GM23248 (cell line): ENCODE results near the gene SMIM24. TPM values are rescaled to one million over a fixed set of nuclear protein-coding genes. Genes with fewer than 3 reads are reported as not detected.
"Not testable (repeated sequence)": the region's sequence is repeated elsewhere in the genome, so short reads cannot be mapped to it uniquely, and the experiment has no call there.

Experiments used
- DNase-seq: peaks from one replicate; pipeline ENCODE4 v3.0.0-alpha.2; 2015
- H2AFZ ChIP-seq: fragments of 200-600 bp; sonication (generic); 2 replicates; pipeline ENCODE4 v1.6.1; 2016; ENCODE audit warnings: antibody characterized with exemption
- H3F3A ChIP-seq: fragments of 200-600 bp; sonication (generic); 2 replicates; pipeline ENCODE4 v1.6.1; 2016; ENCODE audit warnings: mild to moderate bottlenecking, antibody characterized with exemption, mixed run types; ENCODE audit not compliant: insufficient read depth
- H3K27ac ChIP-seq: fragments of 200-600 bp; sonication (generic); 2 replicates; pipeline ENCODE4 v1.5.1; 2016; ENCODE audit warnings: mild to moderate bottlenecking
- H3K27me3 ChIP-seq: fragments of 200-600 bp; sonication (generic); replicated peaks from 2 replicates; pipeline ENCODE4 v1.6.1; 2016; ENCODE audit warnings: mild to moderate bottlenecking; ENCODE audit not compliant: insufficient read depth
- H3K36me3 ChIP-seq: fragments of 200-600 bp; sonication (generic); 2 replicates; pipeline ENCODE4 v1.6.1; 2016; ENCODE audit warnings: low read depth, mild to moderate bottlenecking
- H3K4me1 ChIP-seq: fragments of 200-600 bp; sonication (generic); 2 replicates; pipeline ENCODE4 v1.6.1; 2016; ENCODE audit warnings: mild to moderate bottlenecking; ENCODE audit not compliant: insufficient read depth
- H3K4me2 ChIP-seq: fragments of 200-600 bp; sonication (generic); one replicate; pipeline ENCODE4 v1.6.1; 2016; ENCODE audit warnings: mild to moderate bottlenecking; ENCODE audit not compliant: unreplicated experiment
- H3K4me3 ChIP-seq: fragments of 200-600 bp; sonication (generic); 2 replicates; pipeline ENCODE4 v1.5.1; 2016; ENCODE audit warnings: mild to moderate bottlenecking
- H3K79me2 ChIP-seq: fragments of 200-600 bp; sonication (generic); 2 replicates; pipeline ENCODE4 v1.6.1; 2016; ENCODE audit warnings: mild to moderate bottlenecking; ENCODE audit not compliant: insufficient read depth
- H3K9ac ChIP-seq: fragments of 200-600 bp; sonication (generic); 2 replicates; pipeline ENCODE4 v1.6.1; 2016; ENCODE audit warnings: mild to moderate bottlenecking
- H3K9me2 ChIP-seq: fragments of 200-600 bp; sonication (generic); 2 replicates; pipeline ENCODE4 v1.6.1; 2016; ENCODE audit warnings: mixed run types, mild to moderate bottlenecking, moderate library complexity; ENCODE audit not compliant: insufficient read depth
- H3K9me3 ChIP-seq: fragments of 200-600 bp; sonication (generic); one replicate; pipeline ENCODE4 v1.6.1; 2017; ENCODE audit warnings: low read depth
- H4K20me1 ChIP-seq: fragments of 200-600 bp; sonication (generic); 2 replicates; pipeline ENCODE4 v1.6.0; 2016; ENCODE audit not compliant: insufficient read depth
- EZH2 ChIP-seq: fragments of 200-600 bp; sonication (generic); IDR thresholded peaks from 2 replicates; pipeline ENCODE4 v1.6.1; 2018; ENCODE audit warnings: antibody characterized with exemption, mild to moderate bottlenecking; ENCODE audit not compliant: insufficient read depth, poor library complexity, severe bottlenecking
- EZH2phosphoT487 ChIP-seq: fragments of 200-600 bp; sonication (generic); IDR thresholded peaks from 2 replicates; pipeline ENCODE4 v1.6.1; 2018; ENCODE audit warnings: antibody characterized with exemption, moderate library complexity, mild to moderate bottlenecking, low read depth; ENCODE audit not compliant: insufficient read depth
- WGBS, 2 experiments: methylation state at CpG; one replicate each; pipeline ENCODE4 v1.1.6; 2015 to 2017; ENCODE audit warnings: low lambda C conversion rate in 2 of 2, low coverage in 1 of 2; ENCODE audit errors: missing lambda C conversion rate in 2 of 2; 5-methylcytosine and 5-hydroxymethylcytosine counted together
- in situ Hi-C: fragments of 300-500 bp; cut with MboI; formaldehyde crosslinking; loops from 2 replicates; pipeline ENCODE4 v1.15.0; 2020
- polyA plus RNA-seq: library from polyadenylated mRNA; unstranded; fragments of >200 nt; fragmentation: Nextera tagmentation; extraction: Ambion mirVana; gene quantifications from 2 replicates; pipeline ENCODE4 v1.2.1, GENCODE V29; 2016
- total RNA-seq: library from RNA; depleted of rRNA; stranded (reverse); fragments of >200 nt; shearing (Covaris generic); gene quantifications from 2 replicates; pipeline ENCODE4 v1.2.3, GENCODE V29; 2014

SMIM24 gene
- total and polyA plus RNA-seq, 2 experiments from 2014 or later: not detected

DNA sequence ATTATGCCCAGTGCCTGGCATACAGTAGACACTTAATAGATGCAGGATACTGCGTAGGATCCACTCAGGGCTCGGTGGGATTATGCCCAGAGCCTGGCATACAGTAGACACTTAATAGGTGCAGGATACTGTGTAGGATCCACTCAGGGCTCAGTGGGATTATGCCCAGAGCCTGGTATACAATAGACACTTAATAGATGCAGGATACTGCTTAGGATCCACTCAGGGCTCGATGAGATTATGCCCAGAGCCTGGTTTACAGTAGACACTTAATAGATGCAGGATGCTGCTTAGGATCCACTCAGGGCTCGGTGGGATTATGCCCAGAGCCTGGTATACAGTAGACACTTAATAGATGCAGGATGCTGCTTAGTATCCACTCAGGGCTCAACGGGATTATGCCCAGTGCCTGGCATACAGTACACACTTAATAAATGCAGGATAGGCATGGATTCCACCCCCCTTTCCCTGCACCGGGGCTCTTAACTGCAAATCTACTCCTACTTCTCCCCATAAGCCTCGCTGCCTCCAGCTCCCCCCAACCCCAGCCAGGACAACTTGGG lies 24.9 kb downstream of the SMIM24 start:
- no peak for DNase-seq
- Histone ChIP-seq H2AFZ (no peak overlapping the region), H3K27ac (no peak overlapping the region), H3K4me2 (no peak overlapping the region), H3K9me3 (no peaks in the 10 kb centered on the region), H3K4me3 (no peak overlapping the region), H3K4me1 (peaks cover 41% of the 10 kb centered on the region), H3K79me2 (peaks cover 70% of the 10 kb centered on the region), H3K9ac (no peak overlapping the region), H3K9me2 (no peaks in the 10 kb centered on the region), H3K36me3 (peaks cover 32% of the 10 kb centered on the region), H4K20me1 (0 out of 2 replicates have a peak, but pooled peaks cover 3% of the 10 kb centered on the region), H3F3A (peaks cover 39% of the 10 kb centered on the region), H3K27me3 (no peaks in the 10 kb centered on the region)
- no peak for TF ChIP-seq EZH2
- in situ Hi-C loops: no loop called here
- WGBS, 2 experiments: 73 to 75% methylated on average over 7 of the region's 7 CpGs

DNA sequence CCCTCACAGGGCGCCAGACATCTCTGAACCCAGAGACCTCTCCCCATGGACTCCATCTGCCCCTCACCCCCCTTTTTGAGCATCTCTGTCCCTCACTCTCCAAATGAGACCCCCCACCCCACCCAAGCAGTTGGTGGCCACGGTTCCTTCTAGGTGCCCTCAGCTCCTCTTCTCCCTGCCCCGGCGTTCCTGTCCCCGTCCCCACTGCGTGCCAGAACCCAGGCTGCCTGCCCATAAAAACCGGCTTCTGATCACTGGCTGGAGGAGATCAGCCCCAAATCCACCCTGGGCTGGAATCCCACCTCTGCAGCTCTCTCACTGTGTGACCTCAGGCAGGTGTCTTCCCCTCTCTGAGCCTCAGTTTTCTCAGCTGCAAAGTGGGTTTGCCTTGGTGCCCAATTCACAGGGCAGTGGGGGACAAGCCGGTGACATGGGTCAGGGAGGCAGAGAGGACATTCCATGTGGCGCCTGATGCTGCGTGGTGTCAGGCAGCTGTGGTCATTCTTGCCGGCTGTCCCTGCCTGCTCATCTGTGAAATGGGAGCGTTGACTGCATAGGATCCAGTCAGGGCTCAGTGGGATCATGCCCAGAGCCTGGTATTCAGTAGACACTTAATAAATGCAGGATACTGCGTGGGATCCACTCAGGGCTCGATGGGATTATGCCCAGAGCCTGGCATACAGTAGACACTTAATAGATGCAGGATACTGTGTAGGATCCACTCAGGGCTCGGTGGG lies 25.5 kb downstream of the SMIM24 start:
- H3F3A ChIP-seq: peaks cover 39% of the 10 kb centered on the region
- in situ Hi-C loops: no loop called here
- no peak for DNase-seq
- no peaks in the 10 kb centered on the region for H3K9me2 ChIP-seq
- H3K79me2 ChIP-seq: peaks cover 64% of the 10 kb centered on the region
- H2AFZ ChIP-seq: no peak overlapping the region
- WGBS, 2 experiments: 88 to 91% methylated on average over 14 to 15 of the region's 15 CpGs
- H3K4me1 ChIP-seq: peaks cover 36% of the 10 kb centered on the region
- 0 out of 2 replicates have a peak, but pooled peaks cover 4% of the 10 kb centered on the region for H4K20me1 ChIP-seq
- H3K27ac ChIP-seq: no peak overlapping the region
- H3K9ac ChIP-seq: no peak overlapping the region
- H3K4me3 ChIP-seq: no peak overlapping the region
- no peaks in the 10 kb centered on the region for H3K27me3 ChIP-seq
- no peak overlapping the region for H3K4me2 ChIP-seq
- no peaks in the 10 kb centered on the region for H3K9me3 ChIP-seq
- TF ChIP-seq EZH2phosphoT487 (no peak), EZH2 (no peak)
- H3K36me3 ChIP-seq: peaks cover 30% of the 10 kb centered on the region

DNA sequence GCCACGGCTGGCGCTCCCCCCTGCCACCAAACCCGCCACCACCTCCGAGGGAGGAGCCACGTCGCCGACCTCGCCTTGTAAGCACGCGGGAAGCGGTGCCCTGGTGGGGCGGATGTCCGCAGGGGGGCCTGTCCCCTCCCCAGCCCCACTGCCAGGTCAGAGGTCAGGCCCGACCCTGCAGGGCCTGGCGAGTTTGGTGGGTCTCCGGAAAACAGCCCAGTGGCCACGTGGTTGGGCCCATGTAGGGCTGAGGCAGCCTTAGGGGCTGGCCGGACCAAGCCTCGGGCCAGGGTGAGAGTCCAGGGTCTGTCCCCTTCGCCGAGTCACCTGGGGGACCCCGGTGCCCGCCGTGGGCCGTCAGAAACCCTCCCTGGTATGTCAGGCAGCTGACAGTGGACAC lies 26.5 kb downstream of the SMIM24 start:
- Histone ChIP-seq H3K27me3 (no peaks in the 10 kb centered on the region), H3K4me3 (no peak overlapping the region)

DNA sequence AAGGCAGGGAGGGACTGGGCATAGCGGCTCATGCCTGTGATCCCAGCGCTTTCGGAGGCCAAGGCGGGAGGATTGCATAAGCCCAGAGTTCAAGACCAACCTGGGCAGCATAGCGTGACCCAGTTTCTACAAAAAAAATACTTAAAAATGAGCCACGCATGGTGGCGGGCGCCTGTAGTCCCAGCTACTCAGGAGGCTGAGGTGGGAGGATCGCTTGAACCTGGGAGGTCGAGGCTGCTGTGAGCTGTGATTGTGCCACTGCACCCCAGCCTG lies 27.4 kb downstream of the SMIM24 start:
- H3K79me2 ChIP-seq: peaks cover 71% of the 10 kb centered on the region
- H3K36me3 ChIP-seq: peaks cover 37% of the 10 kb centered on the region
- H2AFZ ChIP-seq, DNase-seq, in situ Hi-C loops, H3K9ac ChIP-seq, H3K9me2 ChIP-seq, H4K20me1 ChIP-seq, H3K9me3 ChIP-seq, H3K4me3 ChIP-seq, H3K27me3 ChIP-seq, H3K4me2 ChIP-seq: not testable (repeated sequence)
- H3K4me1 ChIP-seq: peaks cover 18% of the 10 kb centered on the region
- 92 to 93% methylated on average over 10 of the region's 10 CpGs for WGBS, 2 experiments
- H3K27ac ChIP-seq: peak overlapping the region; percentile 97
- peaks cover 32% of the 10 kb centered on the region for H3F3A ChIP-seq

More for the DNA sequence above, 26.5 kb downstream of the SMIM24 start:
- in situ Hi-C loops: no loop called here
- Histone ChIP-seq H3K9ac (no peak overlapping the region), H3K36me3 (peaks cover 35% of the 10 kb centered on the region), H3K4me1 (peaks cover 28% of the 10 kb centered on the region), H3K79me2 (peaks cover 68% of the 10 kb centered on the region), H3K9me3 (no peaks in the 10 kb centered on the region), H3K9me2 (no peaks in the 10 kb centered on the region), H4K20me1 (0 out of 2 replicates have a peak, but pooled peaks cover 4% of the 10 kb centered on the region), H2AFZ (no peak overlapping the region), H3F3A (peaks cover 39% of the 10 kb centered on the region), H3K27ac (no peak overlapping the region), H3K4me2 (no peak overlapping the region)
- no peak for TF ChIP-seq EZH2
- DNase-seq: no peak
- WGBS, 2 experiments: 88 to 95% methylated on average over 12 to 24 of the region's 25 CpGs
